Adrenal gland (tissue), 12 donors: ENCODE measurements around the gene ZNRF1. TPM values are rescaled to one million over a fixed set of nuclear protein-coding genes. Genes with fewer than 3 reads are reported as not detected.

Experiments
- DNase-seq, 7 donors: peaks; one replicate each; pipeline ENCODE4 v3.0.0-alpha.2; 2019 to 2020
- H3K27ac ChIP-seq, 5 donors: fragments of 200-600 bp; sonication (generic) in 4 of 5; 1 replicate in 3 of 5; 2 replicates in 2 of 5; pipeline versions ENCODE4 v1.5.1 to v1.8.0; 2016 to 2020; ENCODE audit warnings: mild to moderate bottlenecking in 1 of 5
- H3K27me3 ChIP-seq: fragments of 200-600 bp; 2 replicates; pipeline ENCODE4 v1.8.0; 2021
- H3K36me3 ChIP-seq, 2 donors: fragments of 200-600 bp; replicated peaks in 1 of 2; 1 replicate in 1 of 2; 2 replicates in 1 of 2; pipeline versions ENCODE4 v1.5.1 to v1.8.0; 2018 to 2022
- H3K4me1 ChIP-seq, 2 donors: fragments of 200-600 bp; replicated peaks in 1 of 2; 1 replicate in 1 of 2; 2 replicates in 1 of 2; pipeline versions ENCODE4 v1.5.1 to v1.8.0; 2018 to 2021
- H3K4me3 ChIP-seq, 4 donors: fragments of 200-600 bp; sonication (generic) in 3 of 4; one replicate each; pipeline ENCODE4 v1.5.1; 2016 to 2018
- H3K9me3 ChIP-seq, 3 donors: fragments of 200-600 bp; sonication (generic) in 1 of 3; replicated peaks in 1 of 3; 1 replicate in 2 of 3; 2 replicates in 1 of 3; pipeline versions ENCODE4 v1.5.1 to v1.8.0; 2016 to 2021
- POLR2A ChIP-seq, 2 donors: fragments of 450-650 bp; IDR thresholded peaks; one replicate each; pipeline ENCODE4 v1.6.1; 2017; ENCODE audit warnings: antibody characterized with exemption in 2 of 2, mild to moderate bottlenecking in 2 of 2, moderate library complexity in 1 of 2
- WGBS, 4 donors: extraction: QIAGEN DNeasy Blood & Tissue Kit in 2 of 4; methylation state at CpG; one replicate each; pipeline versions ENCODE4 v1.1.5 to v1.1.7; 2013 to 2017; 5-methylcytosine and 5-hydroxymethylcytosine counted together
- intact Hi-C, 2 donors: fragments of 100-400 bp; cut with DNase I; formaldehyde crosslinking; loops; one replicate each; pipeline versions ENCODE4 v1.14.1 to v1.15.0; 2022 to 2023
- polyA plus RNA-seq, 3 donors: library from polyadenylated mRNA; stranded (reverse); fragments of 200-250 nt in 2 of 3; fragments of 350-450 nt in 1 of 3; fragmentation: Illumina TruSeq in 1 of 3; extraction: RNeasy Lipid Tissue Mini Kit (QIAGEN cat#74804) in 1 of 3; gene quantifications; one replicate each; pipeline ENCODE4 v1.2.3, GENCODE V29; 2013 to 2014
- total RNA-seq, 9 donors: library from RNA; depleted of rRNA in 4 of 9; stranded (reverse); fragments of >200 nt in 4 of 9; fragments of 120-200 nt in 1 of 9; fragmentation: NEBNext Ultra II Directional in 1 of 9; extraction: Animal tissue kit (Norgen Biotek cat#: 25700) in 1 of 9; gene quantifications; one replicate each; pipeline versions ENCODE4 v1.1.0 to v1.2.4, GENCODE V29; 2013 to 2023
- TF ChIP-seq, protein P1 (sequence below), 6 experiments: fragments of 450-650 bp in 4 of 6; fragments of 200-600 bp in 2 of 6; sonication (generic) in 1 of 6; IDR thresholded peaks; 1 replicate in 5 of 6; 2 replicates in 1 of 6; pipeline versions ENCODE4 v1.5.1 to v1.8.0; 2016 to 2021; ENCODE audit warnings: antibody characterized with exemption in 6 of 6, mild to moderate bottlenecking in 2 of 6, moderate library complexity in 1 of 6
- donor health status: healthy with polysubstance abuse.
- donor health status: Bipolar disorder and iron deficiency.
- donor health status: DM: yes; HTN: yes; CAD: no.
- donor health status: DM: no; HTN: no; CAD: no.
- donor health status: DM: no; HTN: no; CAD: no.
- donor health status: DM: yes; HTN: yes; CAD: no.

ZNRF1 gene
- total and polyA plus RNA-seq, 12 donors: 9.9 to 29.2 (median 25.4) TPM

DNA sequence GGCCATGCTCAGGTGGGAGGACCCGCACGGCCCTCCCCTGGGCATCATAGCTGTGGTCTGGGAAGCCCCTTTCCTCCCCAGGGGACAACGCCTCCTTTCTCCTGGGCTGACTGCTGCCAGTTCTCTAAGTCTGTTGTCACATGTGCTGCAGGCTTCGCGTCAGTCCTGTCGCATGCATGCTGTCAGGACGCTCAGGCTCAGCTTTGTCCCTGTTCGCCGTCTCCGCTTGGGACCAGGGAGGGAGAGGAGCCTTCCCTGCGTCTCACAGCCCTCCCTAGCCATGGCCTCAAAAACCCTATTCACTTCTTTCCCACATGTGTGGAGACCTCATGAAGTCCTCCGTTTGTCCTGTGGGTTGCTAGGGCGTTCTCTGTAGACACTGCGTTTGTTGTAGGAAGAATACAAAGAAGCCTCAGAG, 96.4 kb downstream of the ZNRF1 start:
- Histone ChIP-seq H3K27ac (no peak overlapping the region), H3K4me3 (no peak overlapping the region), H3K36me3 (no peaks in the 10 kb centered on the region), H3K4me1 (peaks cover 0 to 29% of the 10 kb centered on the region in 2 donors), H3K27me3 (no peaks in the 10 kb centered on the region), H3K9me3 (no peaks in the 10 kb centered on the region)
- no peak for DNase-seq
- TF ChIP-seq POLR2A (IDR thresholded peaks at IDR 0.05): no peak
- TF ChIP-seq, protein P1, sequence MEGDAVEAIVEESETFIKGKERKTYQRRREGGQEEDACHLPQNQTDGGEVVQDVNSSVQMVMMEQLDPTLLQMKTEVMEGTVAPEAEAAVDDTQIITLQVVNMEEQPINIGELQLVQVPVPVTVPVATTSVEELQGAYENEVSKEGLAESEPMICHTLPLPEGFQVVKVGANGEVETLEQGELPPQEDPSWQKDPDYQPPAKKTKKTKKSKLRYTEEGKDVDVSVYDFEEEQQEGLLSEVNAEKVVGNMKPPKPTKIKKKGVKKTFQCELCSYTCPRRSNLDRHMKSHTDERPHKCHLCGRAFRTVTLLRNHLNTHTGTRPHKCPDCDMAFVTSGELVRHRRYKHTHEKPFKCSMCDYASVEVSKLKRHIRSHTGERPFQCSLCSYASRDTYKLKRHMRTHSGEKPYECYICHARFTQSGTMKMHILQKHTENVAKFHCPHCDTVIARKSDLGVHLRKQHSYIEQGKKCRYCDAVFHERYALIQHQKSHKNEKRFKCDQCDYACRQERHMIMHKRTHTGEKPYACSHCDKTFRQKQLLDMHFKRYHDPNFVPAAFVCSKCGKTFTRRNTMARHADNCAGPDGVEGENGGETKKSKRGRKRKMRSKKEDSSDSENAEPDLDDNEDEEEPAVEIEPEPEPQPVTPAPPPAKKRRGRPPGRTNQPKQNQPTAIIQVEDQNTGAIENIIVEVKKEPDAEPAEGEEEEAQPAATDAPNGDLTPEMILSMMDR (IDR thresholded peaks at IDR 0.05): no peak
- intact Hi-C loops: no loop called here
- 94 to 97% (median 95%) methylated on average over 10 to 14 of the region's 14 CpGs for WGBS, 4 donors

- H3K36me3 ChIP-seq: no peaks in the 10 kb centered on the region
- 81 to 88% (median 87%) methylated on average over 6 of the region's 6 CpGs for WGBS, 4 donors
- H3K4me3 ChIP-seq: no peak overlapping the region
- DNase-seq: no peak
- H3K4me1 ChIP-seq: peaks cover 0 to 29% of the 10 kb centered on the region in 2 donors
- no peak overlapping the region for H3K27ac ChIP-seq
- H3K27me3 ChIP-seq: no peaks in the 10 kb centered on the region
- TF ChIP-seq, protein P1 (IDR thresholded peaks at IDR 0.05): no peak
- no peak for TF ChIP-seq POLR2A (IDR thresholded peaks at IDR 0.05)
- H3K9me3 ChIP-seq: no peaks in the 10 kb centered on the region
- intact Hi-C loops: no loop called here
These were observed 97.8 kb downstream of the ZNRF1 start for GRCh38 chr16:75096656-75097055.

DNA sequence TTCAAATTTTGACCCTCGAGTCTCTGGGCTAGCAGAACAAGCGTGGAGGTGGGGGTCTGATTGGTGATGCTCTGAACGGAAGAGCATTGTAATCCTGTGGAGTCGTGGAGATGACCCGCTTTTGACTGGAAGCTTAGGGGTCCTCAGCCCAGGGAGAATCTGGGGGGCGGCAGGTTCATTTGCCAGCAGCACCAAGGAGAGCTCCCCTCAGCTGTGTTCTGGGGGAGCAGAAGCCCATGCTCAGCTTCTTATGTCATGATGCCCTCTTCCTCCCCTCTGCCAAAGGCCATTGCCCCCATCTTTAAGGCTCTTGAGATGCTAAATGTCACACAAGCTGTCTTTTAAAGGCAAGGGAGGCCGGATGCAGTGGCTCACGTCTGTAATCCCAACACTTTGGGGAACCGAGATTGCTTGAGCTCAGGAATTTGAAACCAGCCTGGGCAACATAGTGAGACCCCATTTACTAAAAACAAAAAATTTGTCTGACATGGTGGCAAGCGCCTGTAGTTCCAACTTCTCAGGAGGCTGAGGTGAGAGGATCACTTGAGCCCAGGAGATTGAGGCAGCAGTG, 98.5 kb downstream of the ZNRF1 start:
- TF ChIP-seq, protein P1 (IDR thresholded peaks at IDR 0.05): no peak
- TF ChIP-seq POLR2A (IDR thresholded peaks at IDR 0.05): no peak
- peaks cover 0 to 29% of the 10 kb centered on the region in 2 donors for H3K4me1 ChIP-seq
- DNase-seq: no peak
- no peaks in the 10 kb centered on the region for H3K9me3 ChIP-seq
- intact Hi-C loops: no loop called here
- H3K36me3 ChIP-seq: no peaks in the 10 kb centered on the region
- H3K4me3 ChIP-seq: no peak overlapping the region
- 89 to 96% (median 92%) methylated on average over 9 to 10 of the region's 10 CpGs for WGBS, 4 donors
- H3K27ac ChIP-seq: peak overlapping the region in 1 of 5 donors; percentile 52
- no peaks in the 10 kb centered on the region for H3K27me3 ChIP-seq

DNA sequence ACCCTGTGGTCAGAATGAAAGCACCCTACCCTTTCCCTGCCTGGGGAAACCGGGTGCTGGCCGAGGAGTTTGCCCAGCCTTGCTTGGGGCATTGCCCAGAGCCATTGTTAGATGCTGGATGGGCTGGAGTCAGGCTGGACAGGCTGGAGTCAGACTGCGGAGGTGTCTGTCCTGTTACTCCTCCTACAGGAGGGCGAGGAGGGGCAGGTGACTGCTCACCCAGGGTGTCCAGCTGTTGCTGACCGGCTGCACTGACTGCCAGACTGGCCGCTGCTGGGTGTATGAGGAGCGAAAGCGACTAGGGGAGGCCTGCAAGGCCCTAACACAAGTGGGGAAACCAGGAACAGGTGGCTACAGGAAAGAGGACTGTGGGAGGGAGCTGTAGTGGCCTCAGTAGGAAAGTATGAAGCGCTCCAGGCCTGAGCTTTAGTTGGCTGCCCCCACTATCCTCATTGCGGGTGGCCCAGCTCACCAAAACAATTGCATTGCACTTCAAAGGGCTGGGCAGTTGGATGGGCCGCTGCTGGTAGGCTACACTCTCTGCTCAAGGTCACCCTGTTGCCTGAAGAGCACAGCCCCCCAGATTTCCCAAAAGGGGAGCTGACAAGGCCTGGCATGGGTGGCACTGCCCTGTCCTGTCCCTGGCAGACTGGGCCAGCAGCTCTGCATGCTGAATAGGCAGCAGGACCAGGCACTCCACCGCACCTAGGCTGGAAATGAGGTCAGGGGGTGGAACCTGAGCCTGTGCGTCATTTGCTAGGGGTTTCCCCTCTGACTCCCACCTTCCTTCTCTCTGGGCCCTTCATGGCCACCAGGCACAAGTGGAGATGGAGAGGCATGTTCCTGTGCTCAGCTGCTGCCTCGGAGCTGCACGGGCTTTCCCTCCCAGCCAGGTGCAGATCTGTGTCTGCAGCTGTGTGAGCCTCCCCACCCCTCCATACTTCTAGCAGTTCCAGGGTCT, 99.4 kb downstream of the ZNRF1 start:
- Histone ChIP-seq H3K4me1 (peaks cover 0 to 29% of the 10 kb centered on the region in 2 donors), H3K4me3 (no peak overlapping the region), H3K36me3 (no peaks in the 10 kb centered on the region), H3K27ac (peak overlapping the region in 2 of 5 donors; percentile 50 to 52), H3K27me3 (no peaks in the 10 kb centered on the region), H3K9me3 (no peaks in the 10 kb centered on the region)
- intact Hi-C loops: no loop called here
- peak in 5 of 7 donors; percentile 30 to 62 (median 58) for DNase-seq
- WGBS, 4 donors: 68 to 90% (median 75%) methylated on average over 7 to 15 of the region's 15 CpGs
- TF ChIP-seq, protein P1 (IDR thresholded peaks at IDR 0.05): no peak
- no peak for TF ChIP-seq POLR2A (IDR thresholded peaks at IDR 0.05)
